Measurements from ENCODE around the gene MED14. TPM values are rescaled to one million over a fixed set of nuclear protein-coding genes. Genes with fewer than 3 reads are reported as not detected.
"Not testable (repeated sequence)": the region's sequence is repeated elsewhere in the genome, so short reads cannot be mapped to it uniquely, and the experiment has no call there.

Gene MED14
- 16.3 and 26.7 TPM in 2 replicates for total RNA-seq

DNA sequence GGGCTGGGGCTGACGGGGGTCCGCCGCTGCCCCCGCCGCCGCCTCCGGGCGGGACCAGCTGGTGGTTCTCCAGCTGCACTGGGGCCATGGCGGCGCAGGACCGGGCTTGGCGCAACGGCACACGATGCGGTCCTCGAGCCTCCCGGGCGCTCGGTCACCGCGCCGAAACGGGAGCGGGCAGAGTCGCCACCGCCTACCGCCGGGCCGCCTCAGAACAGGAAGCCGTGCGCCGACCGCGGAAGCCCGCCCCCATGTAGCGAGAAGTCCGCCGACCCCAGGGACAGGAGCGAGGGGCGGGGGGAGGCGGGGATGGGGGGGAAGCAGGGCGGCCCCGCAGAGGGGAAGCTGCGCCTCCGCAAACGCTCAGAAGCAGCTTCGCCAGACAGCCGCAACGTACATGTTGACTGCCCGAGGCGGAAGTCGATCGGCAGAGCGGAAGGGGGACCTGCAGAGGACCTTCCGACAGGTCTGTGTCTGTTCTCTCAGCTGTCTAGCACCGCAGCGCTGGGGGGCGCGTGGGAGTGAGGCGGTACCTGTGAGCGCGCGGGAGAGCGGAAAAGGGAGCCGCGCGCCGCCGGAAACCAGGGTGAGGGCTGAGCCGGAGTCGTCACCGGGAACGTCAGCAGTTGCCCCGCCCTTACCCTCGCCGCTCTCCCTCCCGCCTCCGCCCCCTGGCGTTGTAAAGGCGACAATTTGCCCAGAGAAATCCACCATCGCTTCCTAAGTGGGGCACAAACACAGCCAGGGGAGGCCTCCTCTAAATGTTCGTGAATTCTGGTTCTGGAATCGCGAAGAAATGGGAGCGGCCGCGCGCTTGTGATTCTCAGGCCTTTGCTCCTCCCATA is at the start of gene MED14:
TSS of gene MED14 (minus strand) at position 218 of the 845 bp plus-strand sequence. CDS start at position 88, 130 bp downstream.
- peak; percentile 76 to 88 for DNase-seq (ENCODE audit: low read depth in 2 of 2)

DNA sequence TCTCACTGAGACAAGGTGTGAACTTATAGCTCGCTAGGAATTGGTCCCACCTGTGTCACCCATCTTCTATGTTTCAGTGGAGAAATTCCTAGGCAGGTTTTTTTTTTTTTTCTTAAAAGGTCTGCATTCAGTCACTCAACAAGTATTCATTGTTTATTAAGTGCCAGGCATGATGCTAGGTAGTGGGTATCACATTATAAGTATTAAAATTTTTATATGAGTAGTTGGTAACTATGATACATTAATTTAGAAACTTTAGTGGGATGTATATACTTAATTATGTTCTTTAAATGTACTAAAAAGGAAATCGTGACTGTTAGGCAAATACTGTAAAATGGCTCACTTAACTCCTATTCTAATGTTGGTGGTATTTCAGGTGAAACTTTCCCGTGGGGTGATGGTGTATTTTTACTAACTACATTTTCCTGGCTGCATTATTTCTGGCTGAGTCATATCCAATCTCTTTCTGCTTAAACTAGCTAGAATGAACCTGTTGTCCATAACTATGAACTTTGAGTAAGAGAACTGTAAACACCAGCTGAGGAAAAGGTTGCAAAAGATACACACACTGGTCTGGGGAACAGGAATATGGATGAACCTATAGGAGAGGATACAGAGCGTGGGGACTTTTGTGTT is 49.3 kb upstream of the MED14 start:
- peak; percentile 22 to 54 for DNase-seq (ENCODE audit: low read depth in 2 of 2)

DNA sequence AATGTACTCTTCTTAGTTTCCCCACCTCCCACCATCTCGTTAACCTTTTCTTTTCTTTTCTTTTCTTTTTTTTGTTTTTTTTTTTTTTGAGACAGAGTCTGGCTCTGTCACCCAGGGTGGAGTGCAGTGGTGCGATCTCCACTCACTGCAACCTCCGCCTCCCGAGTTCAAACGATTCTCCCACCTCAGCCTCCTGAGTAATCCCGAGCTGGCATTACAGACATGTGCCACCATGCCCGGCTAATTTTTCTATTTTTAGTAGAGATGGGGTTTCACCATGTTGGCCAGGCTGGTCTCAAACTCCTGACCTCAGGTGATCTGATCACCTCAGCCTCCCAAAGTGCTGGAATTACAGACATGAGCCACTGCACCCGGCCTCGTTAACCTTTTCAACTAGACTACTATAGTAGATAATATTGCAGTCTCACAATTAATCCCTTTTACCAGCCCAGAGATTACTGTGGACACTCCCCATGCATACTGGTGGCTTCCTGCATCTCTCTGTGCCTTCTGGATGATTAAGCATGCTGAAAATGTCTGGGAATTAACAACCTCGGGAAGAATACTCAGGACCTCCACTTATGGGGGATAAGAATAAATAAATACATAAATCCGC is 47.4 kb upstream of the MED14 start:
- DNase-seq (ENCODE audit: low read depth in 2 of 2) = not testable (repeated sequence)

DNA sequence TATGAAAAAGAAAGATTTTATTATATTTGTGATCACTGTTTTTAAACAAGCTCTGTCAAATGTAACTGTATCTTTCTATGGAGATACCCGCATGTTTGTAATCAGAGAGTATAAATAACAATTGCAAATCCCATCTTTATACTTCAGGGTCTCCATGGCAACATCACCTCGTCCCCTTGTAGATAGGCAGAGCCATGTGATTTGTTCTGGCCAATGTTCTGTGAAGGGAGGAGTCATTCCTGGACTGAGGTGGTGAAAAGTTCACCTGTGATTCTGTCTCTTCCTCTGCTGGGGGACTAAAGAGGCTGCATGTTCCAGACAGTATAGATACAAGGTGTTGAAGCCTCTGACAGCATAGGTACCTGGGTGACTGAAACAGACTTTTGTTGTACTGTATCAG is 45.6 kb upstream of the MED14 start:
- no peak for DNase-seq (ENCODE audit: low read depth in 2 of 2)

DNA sequence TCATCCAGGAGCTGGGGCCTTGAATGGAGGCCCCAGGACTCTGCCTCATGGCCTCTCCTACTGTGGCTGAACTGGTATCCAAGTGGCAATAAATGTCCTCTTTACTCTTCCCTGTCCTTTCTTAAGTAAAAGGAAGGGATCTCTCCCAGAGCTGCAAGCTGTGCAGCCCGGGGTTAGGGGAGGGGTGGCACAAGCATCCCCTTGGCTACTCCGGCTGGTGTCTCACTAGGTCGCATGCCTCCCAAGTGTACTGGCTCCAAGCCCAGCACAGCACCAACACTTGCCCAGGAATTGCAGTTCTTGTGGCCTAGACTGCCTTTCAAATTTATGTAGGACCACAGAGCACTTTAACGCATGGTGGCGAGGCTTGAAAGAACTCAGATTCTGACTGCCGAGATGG is 44.7 kb upstream of the MED14 start:
- DNase-seq (ENCODE audit: low read depth in 2 of 2) = no peak

DNA sequence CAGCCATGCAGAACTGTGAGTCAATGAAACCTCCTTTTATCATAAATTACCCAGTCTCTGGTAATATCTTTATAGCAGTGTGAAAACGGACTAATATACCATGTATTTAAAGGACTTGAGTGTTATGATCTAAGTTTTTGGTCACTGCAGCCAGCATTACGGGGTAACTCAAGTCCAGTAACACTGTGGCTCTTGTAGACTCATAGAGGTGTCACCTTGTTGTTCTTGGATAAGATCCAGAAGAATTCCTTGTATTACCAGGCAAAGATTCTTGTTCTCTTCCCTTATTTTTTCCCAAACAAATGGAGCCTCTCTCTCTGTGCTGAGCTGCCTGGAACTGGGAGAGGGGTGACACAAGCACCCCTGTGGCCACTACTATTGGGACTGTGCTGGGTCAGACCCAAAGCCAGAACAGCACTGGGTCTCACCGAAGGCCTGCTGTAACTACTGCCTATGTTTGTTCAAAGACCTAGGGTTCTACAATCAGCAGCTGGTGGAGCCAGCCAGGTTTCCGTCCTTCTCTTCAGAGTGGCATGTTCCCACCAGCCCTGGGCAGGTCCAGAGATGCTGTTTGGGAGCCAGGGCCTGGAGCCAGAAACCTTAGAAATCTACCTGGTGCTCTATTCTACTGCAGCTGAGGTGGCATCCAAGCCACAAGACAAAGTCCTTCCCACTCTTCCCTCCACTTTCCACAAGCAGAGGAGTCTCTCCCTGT is 43.7 kb upstream of the MED14 start:
- DNase-seq (ENCODE audit: low read depth in 2 of 2) = peak in 1 of 2 donors; percentile 62

DNA sequence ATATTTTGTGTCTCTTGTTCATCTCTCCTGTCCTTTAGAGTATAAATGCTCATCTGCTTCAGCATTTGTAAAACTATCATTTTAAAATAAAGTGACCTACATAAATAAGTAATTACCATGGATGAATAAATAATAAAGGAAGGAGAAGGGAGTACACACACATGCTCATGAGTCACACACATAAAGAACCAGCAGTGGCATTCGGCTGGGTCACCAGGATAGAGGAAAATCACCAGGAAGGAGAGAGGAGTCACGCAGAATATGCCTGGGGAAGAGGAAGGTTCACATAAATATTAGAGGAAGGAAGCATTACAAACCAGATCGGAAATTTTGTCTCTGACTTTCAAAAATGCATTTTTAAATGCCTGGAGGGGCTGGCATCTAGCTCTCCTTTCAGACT is 38.5 kb upstream of the MED14 start:
- DNase-seq (ENCODE audit: low read depth in 2 of 2) = peak; percentile 73 to 90

DNA sequence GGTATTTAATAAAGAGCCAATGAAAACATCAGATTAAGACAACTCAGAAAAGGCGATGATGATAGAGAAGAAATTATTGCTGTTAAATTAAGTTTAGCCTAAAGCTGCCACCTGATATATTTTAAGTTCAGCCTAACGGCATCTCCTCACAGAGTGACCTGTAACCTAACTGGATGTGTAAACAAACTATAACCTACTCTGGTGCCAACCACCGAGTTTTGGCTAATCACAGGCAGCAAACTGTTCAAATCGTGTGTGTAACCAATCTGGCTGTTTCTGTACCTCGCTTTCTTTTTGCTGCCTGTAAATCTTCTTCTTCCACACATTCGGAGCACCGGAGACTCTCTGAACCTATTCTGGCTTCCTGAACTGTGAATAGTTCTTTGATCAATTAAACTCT is 37.8 kb upstream of the MED14 start:
- no peak for DNase-seq (ENCODE audit: low read depth in 2 of 2)

DNA sequence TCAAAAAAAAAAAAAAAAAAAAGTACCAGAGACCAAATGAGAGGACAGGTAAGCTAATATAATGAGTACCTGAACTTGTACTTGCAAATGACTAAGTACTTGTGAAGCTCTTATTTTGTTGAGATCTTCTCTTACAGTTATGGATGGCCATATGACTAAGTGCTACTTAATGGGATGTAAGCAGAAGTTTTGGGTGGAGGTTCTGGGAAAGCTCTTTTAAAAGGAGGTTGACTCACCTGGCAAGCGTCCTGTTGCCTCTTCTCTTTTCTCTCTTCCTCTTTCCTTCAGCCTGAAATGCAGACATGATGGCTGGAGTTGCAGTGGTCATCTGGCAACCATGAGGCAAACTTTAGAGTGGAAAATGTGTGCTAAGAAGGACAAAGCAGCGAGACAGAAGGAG is 36.9 kb upstream of the MED14 start:
- DNase-seq (ENCODE audit: low read depth in 2 of 2) = no peak

DNA sequence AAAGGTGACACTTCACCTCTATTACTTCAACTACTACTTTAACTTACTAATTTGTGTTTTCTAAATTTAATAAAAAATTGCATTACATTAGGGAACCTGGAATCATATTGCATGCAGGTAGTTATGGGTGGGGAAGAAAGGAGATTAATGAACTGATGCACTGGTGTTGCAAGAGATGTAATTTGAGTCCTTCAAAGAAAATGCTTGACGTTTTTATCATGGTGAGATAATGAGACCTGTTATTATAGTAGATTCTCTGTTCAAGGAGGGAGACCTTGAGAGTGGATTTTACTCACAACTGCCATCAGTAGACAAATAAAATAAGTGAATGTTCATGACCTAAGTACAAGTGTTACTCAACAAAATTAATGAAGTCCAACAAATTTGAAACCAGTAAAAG is 26.4 kb upstream of the MED14 start:
- no peak for DNase-seq (ENCODE audit: low read depth in 2 of 2)

DNA sequence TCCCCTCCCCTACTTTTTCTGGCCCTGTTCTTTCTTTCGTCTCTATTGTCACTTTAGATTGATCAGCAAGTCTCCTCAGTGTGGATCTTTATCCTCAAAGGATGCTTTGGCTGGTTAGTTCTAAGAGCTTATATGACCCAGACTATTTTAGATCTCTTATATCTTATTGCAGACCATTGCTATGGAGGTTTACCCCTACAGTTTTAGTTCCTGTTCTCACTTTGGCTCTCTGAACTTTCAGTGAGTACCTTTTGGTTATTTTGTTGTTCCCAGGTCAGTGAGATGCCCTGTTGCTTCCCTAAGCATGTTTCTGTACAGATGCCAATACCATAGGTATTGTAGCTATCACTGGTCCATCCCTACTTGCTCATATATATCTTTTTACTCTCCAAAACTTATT is 24.0 kb upstream of the MED14 start:
- DNase-seq (ENCODE audit: low read depth in 2 of 2) = no peak

DNA sequence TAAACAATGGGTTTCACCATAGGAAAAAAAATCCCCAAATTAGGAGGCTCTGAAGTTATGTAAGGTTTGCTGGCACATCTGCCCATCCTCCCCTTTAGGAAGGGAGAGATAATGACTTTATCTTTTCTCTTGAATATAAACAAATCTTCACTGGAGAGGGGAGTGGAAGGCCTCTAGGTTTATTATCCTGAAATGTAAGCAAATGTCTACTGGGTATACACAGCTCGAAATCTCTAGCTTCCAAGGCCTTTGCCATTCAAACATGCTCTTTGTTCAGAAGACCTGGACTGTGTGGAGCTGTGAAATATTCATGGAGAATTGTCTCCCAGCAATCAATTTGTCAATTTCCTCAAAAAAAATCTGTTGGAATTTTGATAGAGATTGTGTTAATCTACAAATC is 21.7 kb upstream of the MED14 start:
- DNase-seq (ENCODE audit: low read depth in 2 of 2) = no peak

DNA sequence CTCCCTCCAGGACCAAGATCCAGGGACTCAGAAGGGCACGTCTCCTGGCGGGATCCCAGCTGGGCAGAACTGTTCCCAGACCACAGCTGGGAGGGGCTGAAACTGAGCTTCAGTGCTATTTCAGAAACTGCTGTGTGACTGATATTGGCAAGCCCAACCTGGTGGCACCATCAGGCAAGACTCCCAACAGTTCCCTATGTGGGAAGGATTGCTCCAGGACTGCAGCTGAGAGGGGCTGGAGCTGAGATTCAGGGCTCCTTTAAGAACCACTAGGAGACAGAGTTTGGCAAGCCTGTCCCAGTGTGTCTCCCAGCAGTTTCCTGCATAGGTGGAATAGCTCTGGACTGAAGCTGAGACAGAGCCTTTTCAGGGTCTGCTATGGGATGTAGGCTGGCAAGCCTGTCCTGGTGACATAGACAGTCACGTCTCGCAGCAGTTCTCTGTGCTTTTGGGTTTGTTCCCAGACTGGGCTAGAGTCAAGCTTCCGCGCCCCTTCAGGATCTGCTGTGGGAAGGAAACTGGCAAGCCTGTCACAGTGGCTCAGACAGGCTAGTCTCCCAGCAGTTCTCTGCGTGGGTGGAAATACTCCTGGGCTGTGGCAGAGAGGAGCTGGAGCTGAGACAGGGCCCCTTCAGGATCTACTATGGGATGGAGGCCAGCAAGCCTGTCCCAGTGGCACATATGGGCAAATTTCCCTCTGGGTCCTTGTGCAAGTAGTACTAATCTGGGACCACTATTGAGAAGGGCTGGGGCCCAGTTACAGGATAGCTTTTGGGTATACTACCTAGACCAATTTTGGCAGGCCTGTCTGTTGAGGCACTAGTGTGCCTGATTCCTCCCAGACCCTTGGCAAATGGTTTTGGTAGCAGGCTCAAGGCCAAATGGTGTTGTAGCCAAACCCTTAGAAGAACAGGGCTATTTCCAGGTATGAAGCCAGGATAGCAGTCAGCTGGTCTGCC is 20.2 kb upstream of the MED14 start:
- no peak for DNase-seq (ENCODE audit: low read depth in 2 of 2)

DNA sequence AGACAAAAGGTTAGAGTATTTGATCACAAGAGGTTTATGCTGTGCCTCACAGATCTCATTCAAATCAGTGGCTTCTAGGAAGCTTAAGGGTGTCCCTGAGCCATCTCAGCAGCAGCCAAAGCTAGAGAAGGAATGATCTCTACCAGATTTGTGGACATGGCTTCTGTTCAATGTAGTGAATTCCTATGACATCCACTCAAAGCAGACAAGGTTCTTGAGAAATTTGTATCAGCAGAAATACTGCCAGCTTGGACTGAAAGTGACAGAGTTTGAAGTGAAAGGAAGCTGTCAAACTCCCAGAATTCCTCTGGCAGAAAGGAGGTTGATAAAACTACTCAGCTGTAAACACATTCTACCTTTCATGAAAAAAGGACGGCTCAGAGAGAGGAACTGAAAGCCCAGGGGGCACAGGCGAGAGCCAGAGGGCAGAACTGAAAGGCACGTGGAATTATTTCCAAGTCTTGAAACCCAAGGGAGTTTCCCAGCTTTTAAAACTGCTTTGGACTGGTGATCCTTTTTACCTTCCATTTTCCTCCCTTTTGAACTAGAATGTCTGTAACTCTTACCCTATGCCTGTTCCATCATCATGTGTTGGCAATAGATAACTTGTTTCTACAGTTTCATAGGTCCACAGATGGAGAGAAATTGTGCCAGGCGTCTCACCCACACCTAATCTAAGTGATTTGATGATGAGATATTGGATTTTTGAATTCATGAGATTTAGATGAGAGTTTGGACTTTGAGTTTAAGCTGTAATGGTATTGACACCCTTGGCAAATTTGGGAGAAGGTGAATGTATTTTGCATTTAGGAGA is 14.5 kb upstream of the MED14 start:
- DNase-seq (ENCODE audit: low read depth in 2 of 2) = no peak

DNA sequence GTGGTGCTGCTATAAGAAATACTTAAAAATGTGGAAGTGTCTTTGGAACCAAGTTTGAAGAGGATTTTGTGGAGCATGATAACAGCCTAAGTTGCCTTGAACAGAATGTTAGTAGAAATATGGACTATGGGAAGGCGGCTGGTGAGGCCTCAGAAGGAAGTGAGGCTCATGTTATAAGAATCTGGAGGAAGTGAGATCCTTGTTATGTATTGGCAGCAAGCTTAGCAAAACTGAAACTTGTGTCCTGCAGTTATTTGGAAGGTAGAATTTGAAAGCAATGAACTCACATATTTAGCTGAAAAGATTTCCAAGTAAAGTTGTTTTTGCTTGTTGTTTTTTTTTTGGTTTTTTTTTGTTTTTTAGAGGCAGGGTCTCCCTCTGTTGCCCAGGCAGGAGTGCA is 13.6 kb upstream of the MED14 start:
- DNase-seq (ENCODE audit: low read depth in 2 of 2) = no peak

DNA sequence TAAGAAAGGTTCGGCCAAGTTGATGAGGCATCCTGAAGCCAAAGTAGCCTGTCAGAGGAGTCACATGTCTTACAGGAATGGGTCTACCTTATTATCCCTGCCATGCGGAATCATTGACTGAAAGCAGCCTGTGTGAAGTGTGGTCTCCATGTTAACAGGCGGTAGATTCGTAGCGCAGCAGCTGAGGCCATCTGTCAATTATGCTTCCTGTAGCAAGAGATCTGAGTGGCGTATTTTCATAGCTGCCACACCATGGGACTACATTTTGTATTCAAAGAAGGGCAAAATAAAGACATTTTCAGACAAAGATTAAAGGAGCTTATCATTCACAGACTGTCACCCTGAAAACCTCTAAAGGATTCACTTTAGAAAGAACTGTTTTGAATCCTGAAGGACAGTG is 11.2 kb upstream of the MED14 start:
- DNase-seq (ENCODE audit: low read depth in 2 of 2) = no peak

DNA sequence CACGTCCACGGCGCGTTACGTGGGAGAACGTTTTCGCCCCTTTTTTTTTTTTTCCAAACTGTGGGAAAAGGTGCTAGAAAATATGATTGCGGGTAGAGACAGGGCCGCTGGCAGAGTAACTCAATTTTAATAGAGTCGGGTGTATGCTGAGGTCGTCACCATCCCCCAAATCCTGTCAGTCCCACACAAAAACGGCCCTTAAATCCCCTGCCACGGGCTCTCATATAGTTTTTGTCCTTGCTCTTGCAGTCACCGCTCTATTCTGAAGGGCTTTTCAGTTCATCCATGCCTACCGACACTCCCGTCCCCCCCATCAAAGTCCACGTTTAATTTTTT is 796 bp upstream of the MED14 start:
- no peak for DNase-seq (ENCODE audit: low read depth in 2 of 2)

DNA sequence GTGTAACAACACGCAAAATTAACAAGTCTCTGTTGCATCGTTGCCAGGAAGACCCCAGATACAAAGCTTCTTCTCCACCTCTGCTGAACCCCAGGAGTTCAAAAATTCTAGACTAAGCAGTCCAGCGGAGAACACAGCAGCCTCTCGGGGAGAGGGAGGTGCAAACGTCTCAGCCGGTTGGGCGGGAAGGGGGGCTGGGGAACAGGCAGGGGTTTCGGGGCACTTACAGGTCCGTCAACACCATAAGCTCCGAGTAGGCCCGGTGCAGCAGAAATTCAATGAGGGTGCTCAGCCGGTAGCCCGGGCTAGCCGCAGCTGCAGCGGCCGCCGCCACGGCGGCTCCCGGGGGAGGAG is 394 bp downstream of the MED14 start:
- peak in 1 of 2 donors; percentile 16 for DNase-seq (ENCODE audit: low read depth in 2 of 2)

DNA sequence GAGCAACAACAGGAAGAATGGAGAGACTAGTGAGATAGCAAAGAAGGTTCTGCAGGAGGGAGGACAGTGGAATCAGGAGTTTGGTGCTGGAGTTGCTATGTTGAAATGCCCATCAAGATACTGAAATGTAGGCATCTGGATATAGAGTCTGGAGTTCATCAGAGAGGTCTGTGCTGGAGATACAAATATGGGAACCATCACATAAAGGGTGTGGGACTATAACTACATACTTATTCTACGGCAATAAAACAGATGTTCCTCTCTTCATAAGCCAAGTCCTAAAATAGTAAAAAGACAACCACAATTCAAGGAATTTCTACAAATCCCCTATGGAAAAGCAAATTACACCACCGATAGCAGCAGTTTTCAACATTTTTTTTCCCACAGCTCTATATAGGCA is 1.6 kb downstream of the MED14 start:
- no peak for DNase-seq (ENCODE audit: low read depth in 2 of 2)

DNA sequence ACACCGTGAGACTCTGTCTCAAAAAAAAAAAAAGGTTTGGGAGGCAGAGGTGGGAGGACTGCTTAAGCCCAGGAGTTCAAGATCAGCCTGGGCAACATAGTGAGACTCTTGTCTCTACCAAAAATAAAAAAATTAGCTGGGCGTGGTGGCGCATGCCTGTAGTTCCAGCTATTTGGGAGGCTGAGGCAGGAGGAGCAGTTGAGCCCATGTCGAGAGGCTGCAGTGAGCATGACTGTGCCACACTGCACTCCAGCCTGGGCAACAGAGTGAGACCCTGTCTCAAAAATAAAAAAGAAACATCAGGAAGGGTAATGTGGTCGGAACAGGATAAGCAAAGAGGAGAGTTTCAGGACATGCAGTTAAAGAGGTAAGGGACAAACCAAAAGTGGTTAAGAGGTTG is 2.8 kb downstream of the MED14 start:
- not testable (repeated sequence) for DNase-seq (ENCODE audit: low read depth in 2 of 2)
